GM12892 (cell line): Measurements from ENCODE around the gene TRAPPC2.
"Not testable (repeated sequence)": the region's sequence is repeated elsewhere in the genome, so short reads cannot be mapped to it uniquely, and the experiment has no call there.

Experiments used
- DNase-seq: peaks from one replicate; pipeline ENCODE4 v3.0.0; 2011; ENCODE audit not compliant: insufficient read length
- FAIRE-seq: peaks from 2 replicates; lab custom pipeline; 2011; peaks lifted over from hg19 to GRCh38; lab: Jason Lieb, UNC
- POLR2A ChIP-seq: IDR thresholded peaks from 2 replicates; pipeline ENCODE4 v1.6.1; 2011; ENCODE audit warnings: low read depth, low read length, control low read depth
- POLR2AphosphoS5 ChIP-seq: IDR thresholded peaks from 2 replicates; pipeline ENCODE4 v1.6.1; 2011; ENCODE audit warnings: low read depth, low read length, control low read depth
- TAF1 ChIP-seq: IDR thresholded peaks from 2 replicates; pipeline ENCODE4 v1.6.1; 2011; ENCODE audit warnings: low read depth, mild to moderate bottlenecking, control low read depth, low read length, borderline replicate concordance

The TRAPPC2 gene

DNA sequence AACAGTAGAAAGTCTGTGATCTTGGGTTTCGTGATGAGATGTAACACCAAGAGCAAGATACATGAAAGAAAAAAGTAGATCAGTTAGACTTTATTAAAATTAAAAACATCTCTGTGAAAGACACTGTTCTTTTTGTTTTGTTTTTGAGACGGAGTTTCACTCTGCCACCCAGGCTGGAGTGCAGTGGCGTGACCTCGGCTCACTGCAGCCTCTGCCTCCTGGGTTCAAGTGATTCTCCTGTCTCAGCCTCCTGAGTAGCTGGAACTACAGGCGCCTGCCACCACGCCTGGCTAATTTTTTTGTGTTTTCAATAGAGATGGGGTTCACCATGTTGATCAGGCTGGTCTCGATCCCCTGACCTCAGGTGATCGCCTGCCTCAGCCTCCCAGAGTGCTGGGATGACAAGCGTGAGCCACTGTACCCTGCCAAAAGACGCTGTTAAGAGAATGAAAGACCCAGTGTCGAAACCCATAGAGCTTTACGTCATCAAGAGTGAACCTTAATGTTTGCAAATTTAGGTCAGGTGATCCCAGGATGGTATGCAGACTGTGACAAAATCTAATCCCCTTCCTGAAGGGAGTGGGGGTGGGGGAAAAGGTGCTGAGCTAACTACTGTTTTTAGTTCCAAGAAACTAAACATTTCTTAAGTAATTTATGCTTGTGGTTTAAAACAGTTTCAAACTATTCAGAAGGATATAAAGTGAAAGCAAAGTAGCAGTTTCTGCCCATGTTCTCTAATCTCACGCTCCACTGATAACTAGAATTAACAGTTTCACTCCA is 8.2 kb upstream of the TRAPPC2 start:
- TF ChIP-seq POLR2AphosphoS5, result no peak
- no peak for TF ChIP-seq TAF1
- TF ChIP-seq POLR2A, result no peak
- peak; percentile 94 for FAIRE-seq
- no peak for DNase-seq

DNA sequence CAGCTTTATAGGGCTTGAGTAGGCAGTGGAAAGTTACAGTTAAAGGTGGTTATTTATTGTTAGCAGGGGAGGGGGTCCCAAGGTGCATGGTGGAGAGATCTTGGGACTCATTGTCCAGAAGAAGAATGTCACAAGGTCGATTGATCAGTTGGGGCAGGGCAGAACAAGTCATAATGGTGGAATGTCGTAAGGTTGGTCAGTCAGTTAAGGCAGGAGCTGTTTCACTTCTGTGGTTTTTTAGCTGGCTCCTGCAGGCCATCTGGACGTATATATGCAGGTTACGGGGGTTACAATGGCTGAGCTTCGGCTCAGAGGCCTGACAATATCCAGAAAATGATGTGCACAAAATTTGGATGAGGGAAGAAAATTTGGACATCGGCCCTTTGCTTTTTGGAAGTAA is 7.3 kb upstream of the TRAPPC2 start:
- peak; percentile 89 for FAIRE-seq
- no peak for TF ChIP-seq POLR2AphosphoS5
- DNase-seq, result no peak

- no peak for TF ChIP-seq TAF1
- no peak for TF ChIP-seq POLR2A
- no peak for TF ChIP-seq POLR2AphosphoS5
- no peak for FAIRE-seq
- no peak for DNase-seq
Observed at GRCh38 chrX:13733506-13733905, 914 bp downstream of the TRAPPC2 start.

- DNase-seq, result no peak
- peak; percentile 42 for FAIRE-seq
Observed at GRCh38 chrX:13732246-13733067, 2.0 kb downstream of the TRAPPC2 start.

DNA sequence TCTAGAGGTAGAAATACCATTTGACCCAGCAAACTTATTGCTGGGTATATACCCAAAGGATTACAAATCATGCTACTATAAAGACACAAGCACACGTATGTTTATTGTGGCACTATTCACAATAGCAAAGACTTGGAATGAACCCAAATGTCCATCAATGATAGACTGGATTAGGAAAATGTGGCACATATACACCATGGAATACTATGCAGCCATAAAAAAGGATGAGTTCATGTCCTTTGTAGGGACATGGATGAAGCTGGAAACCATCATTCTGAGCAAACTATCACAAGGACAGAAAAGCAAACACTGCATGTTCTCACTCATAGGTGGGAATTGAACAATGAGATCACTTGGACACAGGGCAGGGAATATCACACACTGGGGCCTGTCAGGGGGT is 3.9 kb downstream of the TRAPPC2 start:
- FAIRE-seq, result not testable (repeated sequence)

More at GRCh38 chrX:13732246-13733067, 2.0 kb downstream of the TRAPPC2 start:
- TF ChIP-seq POLR2AphosphoS5, result no peak
- no peak for TF ChIP-seq TAF1
- no peak for TF ChIP-seq POLR2A

GRCh38 chrX:13726583-13726982 is 7.8 kb downstream of the TRAPPC2 start:
- FAIRE-seq, DNase-seq: not testable (repeated sequence)

More for the DNA sequence above, 3.9 kb downstream of the TRAPPC2 start:
- DNase-seq, result not testable (repeated sequence)

DNA sequence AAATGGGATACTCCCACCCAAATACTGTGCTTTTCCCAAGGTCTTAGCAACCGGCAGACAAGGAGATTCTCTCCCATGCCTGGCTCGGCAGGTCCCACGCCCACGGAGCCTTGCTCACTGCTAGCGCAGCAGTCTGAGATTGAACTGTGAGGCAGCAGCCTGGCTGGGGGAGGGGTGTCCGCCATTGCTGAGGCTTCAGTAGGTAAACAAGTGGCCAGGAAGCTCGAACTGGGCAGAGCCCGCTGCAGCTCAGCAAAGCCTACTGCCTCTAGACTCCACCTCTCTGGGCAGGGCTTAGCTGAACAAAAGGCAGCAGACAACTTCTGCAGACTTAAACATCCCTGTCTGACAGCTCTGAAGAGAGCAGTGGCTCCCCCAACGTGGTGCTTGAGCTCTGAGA is 9.5 kb downstream of the TRAPPC2 start:
- DNase-seq, result not testable (repeated sequence)

DNA sequence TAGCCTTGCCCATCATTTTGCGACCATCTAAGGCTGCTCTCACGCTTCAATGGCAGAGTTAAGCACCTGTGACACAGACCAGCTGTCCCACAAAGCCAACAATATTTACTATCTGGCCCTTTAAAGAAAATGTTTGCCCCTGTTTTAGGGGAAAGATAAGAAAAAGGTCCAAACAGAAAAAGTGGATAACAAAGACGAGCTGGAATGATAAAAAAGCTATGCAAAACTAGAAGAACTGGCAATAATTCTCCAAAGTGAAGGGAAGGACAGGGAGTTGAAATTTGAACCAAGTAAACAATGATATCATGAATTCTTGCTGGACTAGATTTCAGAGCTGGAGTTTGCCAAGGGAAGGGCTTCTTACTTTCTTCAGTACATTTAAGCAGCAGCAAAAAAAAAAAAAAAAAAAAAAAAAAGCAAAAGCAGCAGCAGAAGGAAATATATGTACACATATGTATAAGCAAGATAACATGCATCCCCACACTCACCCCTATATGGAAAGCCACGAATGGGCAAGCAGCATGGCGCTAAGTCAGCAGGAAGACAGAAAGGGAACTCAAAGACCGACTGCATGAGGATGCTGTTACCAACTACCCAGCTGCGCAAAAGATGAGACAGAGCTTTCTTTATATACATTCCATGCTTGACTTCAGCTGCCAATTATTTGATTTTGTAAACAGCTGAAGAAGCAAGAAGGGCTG is 12.5 kb downstream of the TRAPPC2 start:
- FAIRE-seq, result no peak
- TF ChIP-seq TAF1, result no peak
- no peak for TF ChIP-seq POLR2AphosphoS5
- no peak for TF ChIP-seq POLR2A
- no peak for DNase-seq

More for the DNA sequence above, 9.5 kb downstream of the TRAPPC2 start:
- not testable (repeated sequence) for FAIRE-seq

GRCh38 chrX:13721371-13721770 is 13.0 kb downstream of the TRAPPC2 start:
- DNase-seq, result no peak
- no peak for TF ChIP-seq TAF1
- TF ChIP-seq POLR2A, result no peak
- TF ChIP-seq POLR2AphosphoS5, result no peak
- FAIRE-seq, result no peak

- no peak for FAIRE-seq
- no peak for TF ChIP-seq TAF1
- no peak for TF ChIP-seq POLR2A
- no peak for TF ChIP-seq POLR2AphosphoS5
- no peak for DNase-seq
Observed at GRCh38 chrX:13719192-13719856, 15.1 kb downstream of the TRAPPC2 start.

DNA sequence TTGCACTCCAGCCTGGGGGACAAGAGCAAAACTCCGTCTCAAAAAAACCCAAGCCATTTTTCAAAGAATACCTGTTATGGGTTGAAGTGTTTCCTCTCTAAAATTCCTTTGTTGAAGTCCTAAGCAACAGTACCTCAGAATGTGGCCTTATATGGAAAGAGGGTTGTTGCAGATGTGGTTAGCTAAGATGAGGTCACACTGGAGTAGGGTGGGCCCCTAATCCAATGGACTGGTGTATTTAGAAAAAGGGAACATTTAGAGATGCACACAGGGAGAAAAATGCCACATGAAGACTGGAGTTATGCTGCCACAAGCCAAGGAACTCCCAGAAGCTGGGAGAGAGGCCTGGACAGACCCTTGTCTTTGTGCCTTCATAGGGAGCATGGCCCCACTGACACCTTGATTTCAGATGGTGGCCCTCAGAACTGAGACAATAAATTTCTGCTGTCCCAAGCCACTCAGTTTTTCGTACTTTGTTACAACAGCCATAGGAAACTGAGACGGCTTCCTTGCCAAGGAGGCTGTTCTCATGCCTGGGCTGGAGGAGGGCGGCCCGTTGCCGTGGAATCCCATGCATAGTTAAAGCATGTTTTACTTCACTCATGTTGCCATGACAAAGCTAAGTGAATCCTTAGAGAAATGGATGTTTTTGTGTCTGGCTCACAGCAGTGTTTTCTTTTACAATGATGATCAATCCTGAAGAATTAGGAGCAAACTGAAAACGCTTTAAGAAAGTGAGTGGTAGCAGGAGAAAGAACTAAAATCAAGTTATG is 16.5 kb downstream of the TRAPPC2 start:
- TF ChIP-seq POLR2AphosphoS5, result no peak
- no peak for TF ChIP-seq TAF1
- TF ChIP-seq POLR2A, result no peak
- no peak for DNase-seq
- FAIRE-seq, result no peak

DNA sequence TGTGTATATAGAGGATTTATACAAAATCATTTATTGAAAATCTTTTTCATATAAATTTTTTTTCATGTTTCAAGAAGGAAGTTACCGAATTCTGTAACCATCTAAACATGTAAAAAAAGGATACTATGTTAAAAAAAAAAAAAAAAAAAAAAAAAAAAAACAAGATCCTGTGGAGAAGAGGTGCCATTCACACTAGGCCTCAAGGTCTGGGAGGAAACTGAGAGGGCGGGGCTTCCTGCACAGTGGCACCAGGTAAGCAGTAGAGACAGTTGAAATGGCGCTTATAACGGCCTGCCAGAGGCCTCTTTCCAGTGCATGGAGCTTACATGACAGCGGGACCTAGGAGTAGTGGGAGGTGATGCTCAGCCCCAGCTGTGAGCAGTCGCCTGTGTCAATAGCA is 17.5 kb downstream of the TRAPPC2 start:
- TF ChIP-seq POLR2A, result no peak
- no peak for TF ChIP-seq TAF1
- no peak for TF ChIP-seq POLR2AphosphoS5
- DNase-seq (no peak), FAIRE-seq (no peak)
